ENCODE results near the gene MAML1. TPM values are rescaled to one million over a fixed set of nuclear protein-coding genes. Genes with fewer than 3 reads are reported as not detected.

Gene MAML1
- total RNA-seq, 1 donor from 2014 or later, result 17.5 TPM

GRCh38 chr5:179720222-179720621, 12.4 kb upstream of the MAML1 start:
- Histone ChIP-seq H3K36me3 (ENCODE audit: control insufficient read depth, insufficient read depth, low read length) (peaks cover 5% of the 10 kb centered on the region), H3K4me3 (ENCODE audit: low read depth, low read length) (no peak overlapping the region), H3K27me3 (ENCODE audit: control insufficient read depth, insufficient read depth, low read length) (no peaks in the 10 kb centered on the region)
- no peak for DNase-seq (ENCODE audit: low read depth)
- no peak for TF ChIP-seq CTCF (IDR thresholded peaks at IDR 0.05; ENCODE audit: insufficient read depth, low read length, poor library complexity, severe bottlenecking)

GRCh38 chr5:179724163-179724562, 8.5 kb upstream of the MAML1 start:
- TF ChIP-seq CTCF (IDR thresholded peaks at IDR 0.05; ENCODE audit: insufficient read depth, low read length, poor library complexity, severe bottlenecking), result no peak
- peaks cover 5% of the 10 kb centered on the region for H3K36me3 ChIP-seq (ENCODE audit: control insufficient read depth, insufficient read depth, low read length)
- H3K27me3 ChIP-seq (ENCODE audit: control insufficient read depth, insufficient read depth, low read length), result no peaks in the 10 kb centered on the region
- H3K4me3 ChIP-seq (ENCODE audit: low read depth, low read length), result no peak overlapping the region
- no peak for DNase-seq (ENCODE audit: low read depth)

GRCh38 chr5:179727106-179727505, 5.5 kb upstream of the MAML1 start:
- no peak for DNase-seq (ENCODE audit: low read depth)
- H3K27me3 ChIP-seq (ENCODE audit: control insufficient read depth, insufficient read depth, low read length), result no peaks in the 10 kb centered on the region
- TF ChIP-seq CTCF (IDR thresholded peaks at IDR 0.05; ENCODE audit: insufficient read depth, low read length, poor library complexity, severe bottlenecking), result no peak
- H3K4me3 ChIP-seq (ENCODE audit: low read depth, low read length), result no peak overlapping the region
- H3K36me3 ChIP-seq (ENCODE audit: control insufficient read depth, insufficient read depth, low read length), result peaks cover 4% of the 10 kb centered on the region

GRCh38 chr5:179729303-179729702, 3.3 kb upstream of the MAML1 start:
- no peak for TF ChIP-seq CTCF (IDR thresholded peaks at IDR 0.05; ENCODE audit: insufficient read depth, low read length, poor library complexity, severe bottlenecking)
- peaks cover 4% of the 10 kb centered on the region for H3K36me3 ChIP-seq (ENCODE audit: control insufficient read depth, insufficient read depth, low read length)
- no peaks in the 10 kb centered on the region for H3K27me3 ChIP-seq (ENCODE audit: control insufficient read depth, insufficient read depth, low read length)
- DNase-seq (ENCODE audit: low read depth), result no peak
- no peak overlapping the region for H3K4me3 ChIP-seq (ENCODE audit: low read depth, low read length)

- peaks cover 2% of the 10 kb centered on the region for H3K36me3 ChIP-seq (ENCODE audit: control insufficient read depth, insufficient read depth, low read length)
- no peak overlapping the region for H3K4me3 ChIP-seq (ENCODE audit: low read depth, low read length)
- TF ChIP-seq CTCF (IDR thresholded peaks at IDR 0.05; ENCODE audit: insufficient read depth, low read length, poor library complexity, severe bottlenecking), result no peak
- H3K27me3 ChIP-seq (ENCODE audit: control insufficient read depth, insufficient read depth, low read length), result no peaks in the 10 kb centered on the region
- no peak for DNase-seq (ENCODE audit: low read depth)
Measured at GRCh38 chr5:179729727-179730126, 2.9 kb upstream of the MAML1 start.

- Histone ChIP-seq H3K4me3 (ENCODE audit: low read depth, low read length) (no peak overlapping the region), H3K36me3 (ENCODE audit: control insufficient read depth, insufficient read depth, low read length) (peaks cover 1% of the 10 kb centered on the region), H3K27me3 (ENCODE audit: control insufficient read depth, insufficient read depth, low read length) (no peaks in the 10 kb centered on the region)
- DNase-seq (ENCODE audit: low read depth), result no peak
- no peak for TF ChIP-seq CTCF (IDR thresholded peaks at IDR 0.05; ENCODE audit: insufficient read depth, low read length, poor library complexity, severe bottlenecking)
Measured at GRCh38 chr5:179730356-179730755, 2.3 kb upstream of the MAML1 start.
